Fibroblast of lung (primary cell): ENCODE data around the gene PRR14L. TPM values are rescaled to one million over a fixed set of nuclear protein-coding genes. Genes with fewer than 3 reads are reported as not detected.
"Not testable (repeated sequence)": the region's sequence is repeated elsewhere in the genome, so short reads cannot be mapped to it uniquely, and the experiment has no call there.

Experiments used
- DNase-seq, 2 donors: peaks; one replicate each; pipeline versions ENCODE4 v3.0.0 to v3.0.0-alpha.2; 2010; ENCODE audit warnings: low read depth in 2 of 2
- H2AFZ ChIP-seq: 2 replicates; pipeline ENCODE4 v1.5.1; 2012; ENCODE audit warnings: low read length, control low read depth, inconsistent platforms
- H3K27ac ChIP-seq: 2 replicates; pipeline ENCODE4 v1.5.1; 2011; ENCODE audit warnings: low read length, control low read depth; ENCODE audit not compliant: insufficient read depth
- H3K27me3 ChIP-seq: 2 replicates; pipeline ENCODE4 v1.5.1; 2011; ENCODE audit warnings: mild to moderate bottlenecking, low read length; ENCODE audit not compliant: control insufficient read depth, insufficient read depth
- H3K36me3 ChIP-seq: 2 replicates; pipeline ENCODE4 v1.5.1; 2011; ENCODE audit warnings: low read length; ENCODE audit not compliant: control insufficient read depth, insufficient read depth
- H3K4me1 ChIP-seq: 2 replicates; pipeline ENCODE4 v1.5.1; 2011; ENCODE audit warnings: low read length; ENCODE audit not compliant: control insufficient read depth, insufficient read depth; ENCODE audit errors: extremely low read depth
- H3K4me2 ChIP-seq: 2 replicates; pipeline ENCODE4 v1.5.1; 2011; ENCODE audit warnings: low read length, control low read depth; ENCODE audit not compliant: insufficient read depth; ENCODE audit errors: extremely low read depth
- H3K4me3 ChIP-seq, 4 experiments: fragments of 200-600 bp in 1 of 4; sonication (generic) in 1 of 4; replicated peaks in 1 of 4; 2 replicates each; pipeline ENCODE4 v1.5.1; 2011 to 2016; ENCODE audit warnings: low read length in 4 of 4, low read depth in 3 of 4, mild to moderate bottlenecking in 3 of 4, control low read depth in 2 of 4, inconsistent platforms in 1 of 4, mixed read lengths in 1 of 4; ENCODE audit not compliant: insufficient read depth in 1 of 4; ENCODE audit errors: control extremely low read depth in 1 of 4
- H3K79me2 ChIP-seq: 2 replicates; pipeline ENCODE4 v1.5.1; 2012; ENCODE audit warnings: mild to moderate bottlenecking, low read length, inconsistent platforms; ENCODE audit not compliant: control insufficient read depth, insufficient read depth
- H3K9ac ChIP-seq: 2 replicates; pipeline ENCODE4 v1.5.1; 2011; ENCODE audit warnings: mild to moderate bottlenecking, low read length, control low read depth; ENCODE audit not compliant: insufficient read depth
- H3K9me3 ChIP-seq: 2 replicates; pipeline ENCODE4 v1.5.1; 2012; ENCODE audit warnings: low read depth, low read length; ENCODE audit not compliant: control insufficient read depth, insufficient read depth
- H4K20me1 ChIP-seq: 2 replicates; pipeline ENCODE4 v1.5.1; 2011; ENCODE audit warnings: low read length; ENCODE audit not compliant: control insufficient read depth, insufficient read depth; ENCODE audit errors: extremely low read depth
- EZH2 ChIP-seq: IDR thresholded peaks from 2 replicates; pipeline ENCODE4 v1.5.1; 2012; ENCODE audit warnings: low read length, control low read depth, mild to moderate bottlenecking; ENCODE audit errors: missing control alignments
- polyA plus RNA-seq, 2 donors: library from polyadenylated mRNA; depleted of rRNA in 1 of 2; stranded (reverse) in 1 of 2; unstranded in 1 of 2; fragments of >200 nt; gene quantifications; 2 replicates each; pipeline ENCODE4 v1.2.1, GENCODE V29; 2011 to 2012; ENCODE audit warnings: missing spikeins in 1 of 2
- total RNA-seq: library from RNA; depleted of rRNA; stranded (reverse); fragments of >200 nt; gene quantifications from 2 replicates; pipeline ENCODE4 v1.2.1, GENCODE V29; 2014
- TF ChIP-seq, protein P1 (sequence below), 2 donors: IDR thresholded peaks in 1 of 2; conservative IDR thresholded peaks in 1 of 2; 1 replicate in 1 of 2; 2 replicates in 1 of 2; pipeline ENCODE4 v1.5.1; 2011 to 2012; ENCODE audit warnings: low read length in 2 of 2, control low read depth in 1 of 2, inconsistent platforms in 1 of 2, low read depth in 1 of 2, mild to moderate bottlenecking in 1 of 2

The PRR14L gene
- total and polyA plus RNA-seq, 2 donors (not counting 1 experiment from before 2014, with no cell fraction given) = 14.4 to 17.3 TPM

DNA sequence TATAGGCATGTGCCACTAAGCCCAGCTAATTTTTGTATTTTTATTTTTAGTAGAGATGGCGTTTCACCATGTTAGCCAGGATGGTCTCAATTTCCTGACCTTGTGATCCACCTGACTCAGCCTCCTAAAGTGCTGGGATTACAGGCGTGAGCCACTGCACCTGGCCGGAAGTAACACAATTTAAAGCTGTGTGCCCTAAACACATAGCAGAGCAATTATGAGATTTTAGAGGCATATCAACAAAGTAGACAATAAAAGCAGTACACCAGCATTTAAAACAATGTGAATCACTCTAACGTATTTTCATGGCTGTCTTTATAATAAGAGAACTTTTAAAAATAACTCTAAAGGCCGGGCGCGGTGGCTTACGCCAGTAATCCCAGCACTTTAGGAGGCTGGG, 42.4 kb downstream of the PRR14L start:
- no peak for DNase-seq
- no peaks in the 10 kb centered on the region for H3K4me1 ChIP-seq
- no peak overlapping the region for H2AFZ ChIP-seq
- H3K9ac ChIP-seq = no peak overlapping the region
- no peak overlapping the region for H3K27ac ChIP-seq
- no peak overlapping the region for H3K4me3 ChIP-seq
- H3K9me3 ChIP-seq = no peaks in the 10 kb centered on the region
- peaks cover 6% of the 10 kb centered on the region for H3K36me3 ChIP-seq
- no peaks in the 10 kb centered on the region for H3K27me3 ChIP-seq
- no peak overlapping the region for H3K4me2 ChIP-seq
- TF ChIP-seq, protein P1, sequence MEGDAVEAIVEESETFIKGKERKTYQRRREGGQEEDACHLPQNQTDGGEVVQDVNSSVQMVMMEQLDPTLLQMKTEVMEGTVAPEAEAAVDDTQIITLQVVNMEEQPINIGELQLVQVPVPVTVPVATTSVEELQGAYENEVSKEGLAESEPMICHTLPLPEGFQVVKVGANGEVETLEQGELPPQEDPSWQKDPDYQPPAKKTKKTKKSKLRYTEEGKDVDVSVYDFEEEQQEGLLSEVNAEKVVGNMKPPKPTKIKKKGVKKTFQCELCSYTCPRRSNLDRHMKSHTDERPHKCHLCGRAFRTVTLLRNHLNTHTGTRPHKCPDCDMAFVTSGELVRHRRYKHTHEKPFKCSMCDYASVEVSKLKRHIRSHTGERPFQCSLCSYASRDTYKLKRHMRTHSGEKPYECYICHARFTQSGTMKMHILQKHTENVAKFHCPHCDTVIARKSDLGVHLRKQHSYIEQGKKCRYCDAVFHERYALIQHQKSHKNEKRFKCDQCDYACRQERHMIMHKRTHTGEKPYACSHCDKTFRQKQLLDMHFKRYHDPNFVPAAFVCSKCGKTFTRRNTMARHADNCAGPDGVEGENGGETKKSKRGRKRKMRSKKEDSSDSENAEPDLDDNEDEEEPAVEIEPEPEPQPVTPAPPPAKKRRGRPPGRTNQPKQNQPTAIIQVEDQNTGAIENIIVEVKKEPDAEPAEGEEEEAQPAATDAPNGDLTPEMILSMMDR (conservative IDR thresholded peaks at IDR 0.05 in 1 of 2, IDR thresholded peaks at IDR 0.05 in 1 of 2; ENCODE audit: low read depth in 1 of 2, low read length in 2 of 2) = no peak
- no peak for TF ChIP-seq EZH2
- no peaks in the 10 kb centered on the region for H3K79me2 ChIP-seq
- H4K20me1 ChIP-seq = no peaks in the 10 kb centered on the region

DNA sequence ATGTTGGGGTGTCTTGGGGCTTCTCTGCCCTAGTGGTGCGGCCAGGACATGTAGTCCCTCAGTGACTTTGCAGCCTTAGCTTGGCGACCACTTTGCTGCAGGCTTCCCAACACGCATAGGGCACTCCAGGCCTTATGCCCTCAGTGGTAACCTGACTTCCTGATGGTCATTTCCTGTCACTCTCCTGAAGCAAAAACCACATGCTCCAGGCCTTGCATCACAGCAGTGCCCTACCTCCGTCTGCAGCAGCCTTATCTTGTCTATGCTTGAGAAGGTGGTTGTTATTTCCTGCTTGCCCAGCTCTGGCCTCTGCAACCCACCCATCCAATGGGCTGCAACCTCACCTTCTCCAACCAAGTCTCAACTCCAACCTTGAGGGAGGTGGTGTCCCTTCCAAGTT, 54.5 kb downstream of the PRR14L start:
- no peak overlapping the region for H3K9ac ChIP-seq
- no peaks in the 10 kb centered on the region for H3K4me1 ChIP-seq
- no peak overlapping the region for H3K4me2 ChIP-seq
- no peaks in the 10 kb centered on the region for H3K36me3 ChIP-seq
- no peaks in the 10 kb centered on the region for H3K27me3 ChIP-seq
- no peak for TF ChIP-seq EZH2
- TF ChIP-seq, protein P1 (conservative IDR thresholded peaks at IDR 0.05 in 1 of 2, IDR thresholded peaks at IDR 0.05 in 1 of 2; ENCODE audit: low read depth in 1 of 2, low read length in 2 of 2) = no peak
- no peak overlapping the region for H3K27ac ChIP-seq
- H3K4me3 ChIP-seq = no peak overlapping the region
- no peak overlapping the region for H2AFZ ChIP-seq
- no peaks in the 10 kb centered on the region for H3K9me3 ChIP-seq
- no peaks in the 10 kb centered on the region for H4K20me1 ChIP-seq
- no peak for DNase-seq
- no peaks in the 10 kb centered on the region for H3K79me2 ChIP-seq

DNA sequence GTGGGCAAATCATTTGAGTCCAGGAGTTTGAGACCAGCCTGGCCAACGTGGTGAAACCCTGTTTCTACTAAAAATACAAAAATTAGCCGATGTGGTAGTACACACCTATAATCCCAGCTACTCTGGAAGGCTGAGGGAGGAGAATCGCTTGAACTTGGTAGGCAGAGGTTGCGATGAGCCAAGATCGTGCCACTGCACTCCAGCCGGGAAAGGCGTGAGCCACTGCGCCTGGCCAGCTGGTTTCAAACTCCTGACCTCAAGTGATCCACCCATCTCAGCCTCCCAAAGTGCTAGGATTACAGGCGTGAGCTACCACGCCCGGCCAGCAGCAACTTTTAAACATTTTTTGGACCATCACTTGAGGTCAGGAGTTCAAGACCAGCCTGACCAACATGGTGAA, 55.9 kb downstream of the PRR14L start:
- H4K20me1 ChIP-seq, H3K4me1 ChIP-seq, H3K27me3 ChIP-seq, H3K4me3 ChIP-seq, H3K36me3 ChIP-seq, H2AFZ ChIP-seq, DNase-seq, H3K9me3 ChIP-seq, H3K9ac ChIP-seq, H3K79me2 ChIP-seq, H3K4me2 ChIP-seq, H3K27ac ChIP-seq: not testable (repeated sequence)
